ENCODE data around the gene PIERCE2. TPM values are rescaled to one million over a fixed set of nuclear protein-coding genes. Genes with fewer than 3 reads are reported as not detected.
A peak's percentile ranks its signal among the peaks of the same experiment; 100 is the strongest.

The PIERCE2 gene
- total and polyA plus RNA-seq, 2 of the 13 experiments (the other 11 are each of a cell fraction or from before 2014, with no cell fraction given), result 0.09 TPM; not detected in 1

DNA sequence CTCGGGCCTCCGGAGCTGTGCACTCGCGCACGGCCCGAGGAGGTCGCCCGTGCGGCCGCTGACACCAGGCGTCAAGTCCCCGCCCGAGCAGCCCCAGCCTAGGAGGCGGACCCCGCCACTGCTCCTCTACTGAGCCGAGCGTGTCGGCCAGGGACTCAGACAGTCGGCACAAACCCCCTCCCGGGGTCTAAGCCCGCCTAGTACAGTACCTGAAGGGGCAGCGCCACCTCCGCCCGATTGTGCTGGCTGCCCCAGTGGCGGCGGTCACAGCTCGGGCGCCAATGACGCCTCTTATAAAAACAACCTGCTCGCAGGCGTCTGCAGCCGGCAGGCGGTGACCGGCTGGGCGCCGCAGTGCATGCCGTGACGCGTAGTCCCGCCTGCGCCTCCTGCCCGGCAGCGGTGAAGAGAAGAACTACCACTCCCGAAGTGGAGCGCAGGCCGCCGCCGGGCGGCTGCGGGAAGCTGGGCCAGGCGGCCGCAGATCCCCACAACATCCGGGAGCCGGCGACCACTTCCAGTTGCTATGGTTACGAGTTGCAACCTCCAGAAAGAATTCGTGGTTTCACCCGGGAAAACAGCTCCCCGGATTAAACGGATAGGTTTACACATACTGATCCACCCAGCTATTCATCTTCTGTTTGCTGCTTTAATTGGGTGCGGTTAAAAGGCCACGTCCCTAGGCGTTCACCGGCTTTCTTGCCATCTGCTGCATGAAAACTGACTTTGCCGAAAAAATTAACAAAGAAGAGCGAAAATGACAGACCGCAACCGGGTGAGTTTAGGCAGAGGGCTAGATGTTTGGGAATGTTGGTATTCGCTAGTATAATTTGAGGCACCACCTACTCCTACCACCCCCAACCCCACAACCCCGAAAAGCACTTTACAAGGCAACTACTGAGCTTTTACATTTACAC lies at the start of gene PIERCE2, which contains the start of gene CCPG1 (continued):
- TF ChIP-seq, protein P1, sequence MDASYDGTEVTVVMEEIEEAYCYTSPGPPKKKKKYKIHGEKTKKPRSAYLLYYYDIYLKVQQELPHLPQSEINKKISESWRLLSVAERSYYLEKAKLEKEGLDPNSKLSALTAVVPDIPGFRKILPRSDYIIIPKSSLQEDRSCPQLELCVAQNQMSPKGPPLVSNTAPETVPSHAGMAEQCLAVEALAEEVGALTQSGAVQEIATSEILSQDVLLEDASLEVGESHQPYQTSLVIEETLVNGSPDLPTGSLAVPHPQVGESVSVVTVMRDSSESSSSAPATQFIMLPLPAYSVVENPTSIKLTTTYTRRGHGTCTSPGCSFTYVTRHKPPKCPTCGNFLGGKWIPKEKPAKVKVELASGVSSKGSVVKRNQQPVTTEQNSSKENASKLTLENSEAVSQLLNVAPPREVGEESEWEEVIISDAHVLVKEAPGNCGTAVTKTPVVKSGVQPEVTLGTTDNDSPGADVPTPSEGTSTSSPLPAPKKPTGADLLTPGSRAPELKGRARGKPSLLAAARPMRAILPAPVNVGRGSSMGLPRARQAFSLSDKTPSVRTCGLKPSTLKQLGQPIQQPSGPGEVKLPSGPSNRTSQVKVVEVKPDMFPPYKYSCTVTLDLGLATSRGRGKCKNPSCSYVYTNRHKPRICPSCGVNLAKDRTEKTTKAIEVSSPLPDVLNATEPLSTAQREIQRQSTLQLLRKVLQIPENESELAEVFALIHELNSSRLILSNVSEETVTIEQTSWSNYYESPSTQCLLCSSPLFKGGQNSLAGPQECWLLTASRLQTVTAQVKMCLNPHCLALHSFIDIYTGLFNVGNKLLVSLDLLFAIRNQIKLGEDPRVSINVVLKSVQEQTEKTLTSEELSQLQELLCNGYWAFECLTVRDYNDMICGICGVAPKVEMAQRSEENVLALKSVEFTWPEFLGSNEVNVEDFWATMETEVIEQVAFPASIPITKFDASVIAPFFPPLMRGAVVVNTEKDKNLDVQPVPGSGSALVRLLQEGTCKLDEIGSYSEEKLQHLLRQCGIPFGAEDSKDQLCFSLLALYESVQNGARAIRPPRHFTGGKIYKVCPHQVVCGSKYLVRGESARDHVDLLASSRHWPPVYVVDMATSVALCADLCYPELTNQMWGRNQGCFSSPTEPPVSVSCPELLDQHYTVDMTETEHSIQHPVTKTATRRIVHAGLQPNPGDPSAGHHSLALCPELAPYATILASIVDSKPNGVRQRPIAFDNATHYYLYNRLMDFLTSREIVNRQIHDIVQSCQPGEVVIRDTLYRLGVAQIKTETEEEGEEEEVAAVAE (CRISPR knock-in tag; IDR thresholded peaks at IDR 0.05; ENCODE audit: borderline replicate concordance), result peak; percentile 71
- TF ChIP-seq NFE2L1 (CRISPR knock-in tag; IDR thresholded peaks at IDR 0.05; ENCODE audit: borderline replicate concordance), result no peak
- no peak for TF ChIP-seq FOXM1 (CRISPR knock-in tag; IDR thresholded peaks at IDR 0.05)
- no peak; the same call in 1 of the 2 replicates for TF ChIP-seq ZNF772 (CRISPR knock-in tag; IDR thresholded peaks at IDR 0.05)
- TF ChIP-seq, protein P2, sequence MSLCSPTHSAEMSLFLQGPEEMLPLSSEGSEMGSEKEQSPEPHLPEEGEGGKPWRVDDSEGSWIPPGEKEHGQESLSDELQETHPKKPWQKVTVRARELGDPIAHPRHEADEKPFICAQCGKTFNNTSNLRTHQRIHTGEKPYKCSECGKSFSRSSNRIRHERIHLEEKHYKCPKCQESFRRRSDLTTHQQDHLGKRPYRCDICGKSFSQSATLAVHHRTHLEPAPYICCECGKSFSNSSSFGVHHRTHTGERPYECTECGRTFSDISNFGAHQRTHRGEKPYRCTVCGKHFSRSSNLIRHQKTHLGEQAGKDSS (CRISPR knock-in tag; IDR thresholded peaks at IDR 0.05; ENCODE audit: borderline replicate concordance, low read depth), result no peak
- TF ChIP-seq ZC3H13 (CRISPR knock-in tag; IDR thresholded peaks at IDR 0.05), result no peak
- TF ChIP-seq RARA (CRISPR knock-in tag; IDR thresholded peaks at IDR 0.05), result no peak
- TF ChIP-seq, protein P3, sequence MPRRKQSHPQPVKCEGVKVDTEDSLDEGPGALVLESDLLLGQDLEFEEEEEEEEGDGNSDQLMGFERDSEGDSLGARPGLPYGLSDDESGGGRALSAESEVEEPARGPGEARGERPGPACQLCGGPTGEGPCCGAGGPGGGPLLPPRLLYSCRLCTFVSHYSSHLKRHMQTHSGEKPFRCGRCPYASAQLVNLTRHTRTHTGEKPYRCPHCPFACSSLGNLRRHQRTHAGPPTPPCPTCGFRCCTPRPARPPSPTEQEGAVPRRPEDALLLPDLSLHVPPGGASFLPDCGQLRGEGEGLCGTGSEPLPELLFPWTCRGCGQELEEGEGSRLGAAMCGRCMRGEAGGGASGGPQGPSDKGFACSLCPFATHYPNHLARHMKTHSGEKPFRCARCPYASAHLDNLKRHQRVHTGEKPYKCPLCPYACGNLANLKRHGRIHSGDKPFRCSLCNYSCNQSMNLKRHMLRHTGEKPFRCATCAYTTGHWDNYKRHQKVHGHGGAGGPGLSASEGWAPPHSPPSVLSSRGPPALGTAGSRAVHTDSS (CRISPR knock-in tag; conservative IDR thresholded peaks at IDR 0.05), result no peak
- TF ChIP-seq ZNF629 (CRISPR knock-in tag; conservative IDR thresholded peaks at IDR 0.05), result no peak
- TF ChIP-seq ZBTB38 (CRISPR knock-in tag; IDR thresholded peaks at IDR 0.05), result no peak; the same call in 1 of the 2 replicates
- peak; percentile 73; the same call in 1 of the 2 replicates for TF ChIP-seq ZNF556 (CRISPR knock-in tag; IDR thresholded peaks at IDR 0.05; ENCODE audit: borderline replicate concordance)
- no peak for TF ChIP-seq HOXA7 (CRISPR knock-in tag; IDR thresholded peaks at IDR 0.05)
- TF ChIP-seq, protein P4, sequence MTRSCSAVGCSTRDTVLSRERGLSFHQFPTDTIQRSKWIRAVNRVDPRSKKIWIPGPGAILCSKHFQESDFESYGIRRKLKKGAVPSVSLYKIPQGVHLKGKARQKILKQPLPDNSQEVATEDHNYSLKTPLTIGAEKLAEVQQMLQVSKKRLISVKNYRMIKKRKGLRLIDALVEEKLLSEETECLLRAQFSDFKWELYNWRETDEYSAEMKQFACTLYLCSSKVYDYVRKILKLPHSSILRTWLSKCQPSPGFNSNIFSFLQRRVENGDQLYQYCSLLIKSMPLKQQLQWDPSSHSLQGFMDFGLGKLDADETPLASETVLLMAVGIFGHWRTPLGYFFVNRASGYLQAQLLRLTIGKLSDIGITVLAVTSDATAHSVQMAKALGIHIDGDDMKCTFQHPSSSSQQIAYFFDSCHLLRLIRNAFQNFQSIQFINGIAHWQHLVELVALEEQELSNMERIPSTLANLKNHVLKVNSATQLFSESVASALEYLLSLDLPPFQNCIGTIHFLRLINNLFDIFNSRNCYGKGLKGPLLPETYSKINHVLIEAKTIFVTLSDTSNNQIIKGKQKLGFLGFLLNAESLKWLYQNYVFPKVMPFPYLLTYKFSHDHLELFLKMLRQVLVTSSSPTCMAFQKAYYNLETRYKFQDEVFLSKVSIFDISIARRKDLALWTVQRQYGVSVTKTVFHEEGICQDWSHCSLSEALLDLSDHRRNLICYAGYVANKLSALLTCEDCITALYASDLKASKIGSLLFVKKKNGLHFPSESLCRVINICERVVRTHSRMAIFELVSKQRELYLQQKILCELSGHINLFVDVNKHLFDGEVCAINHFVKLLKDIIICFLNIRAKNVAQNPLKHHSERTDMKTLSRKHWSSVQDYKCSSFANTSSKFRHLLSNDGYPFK (CRISPR knock-in tag; IDR thresholded peaks at IDR 0.05; ENCODE audit: borderline replicate concordance), result peak; percentile 71; the same call in 1 of the 2 replicates
- TF ChIP-seq ZNF382 (CRISPR knock-in tag; IDR thresholded peaks at IDR 0.05; ENCODE audit: borderline replicate concordance), result no peak
- no peak for TF ChIP-seq MYNN (CRISPR knock-in tag; IDR thresholded peaks at IDR 0.05; ENCODE audit: low read depth)
- no peak for TF ChIP-seq TEAD2 (CRISPR knock-in tag; IDR thresholded peaks at IDR 0.05)
- peak; percentile 52; the same call in 1 of the 2 replicates for TF ChIP-seq RFXAP (CRISPR knock-in tag; IDR thresholded peaks at IDR 0.05; ENCODE audit: borderline replicate concordance)

All from HepG2 (cell line).